Gastrocnemius medialis (tissue), 4 donors: ENCODE measurements around the gene FAM98C.

Experiments
- CTCF ChIP-seq, 5 experiments: fragments of 450-650 bp in 3 of 5; fragments of 200-600 bp in 2 of 5; sonication (generic) in 2 of 5; IDR thresholded peaks in 4 of 5; conservative IDR thresholded peaks in 1 of 5; 1 replicate in 4 of 5; 2 replicates in 1 of 5; pipeline ENCODE4 v1.5.1; 2016 to 2019; ENCODE audit warnings: antibody characterized with exemption in 5 of 5, mild to moderate bottlenecking in 3 of 5, moderate library complexity in 3 of 5
- POLR2A ChIP-seq, 2 donors: fragments of 450-650 bp; IDR thresholded peaks; one replicate each; pipeline ENCODE4 v1.6.1; 2017; ENCODE audit warnings: antibody characterized with exemption in 2 of 2, mild to moderate bottlenecking in 2 of 2, moderate library complexity in 2 of 2

GRCh38 chr19:38359242-38360021, 43.5 kb upstream of the FAM98C start:
- TF ChIP-seq CTCF (IDR thresholded peaks at IDR 0.05 in 4 of 5, conservative IDR thresholded peaks at IDR 0.05 in 1 of 5) (no peak), POLR2A (IDR thresholded peaks at IDR 0.05) (no peak)
